ENCODE measurements around the gene TMEM131. TPM values are rescaled to one million over a fixed set of nuclear protein-coding genes. Genes with fewer than 3 reads are reported as not detected.
A peak's percentile ranks its signal among the peaks of the same experiment; 100 is the strongest.

The TMEM131 gene
- total RNA-seq, 1 donor = 43.6 TPM

- TF ChIP-seq CTCF (IDR thresholded peaks at IDR 0.05; ENCODE audit: insufficient read depth, low read depth, low read length) = no peak
- H3K4me3 ChIP-seq (ENCODE audit: low read depth, low read length) = no peak overlapping the region
- DNase-seq (ENCODE audit: low read depth) = peak; percentile 71
Measured at GRCh38 chr2:97935719-97936161, 60.0 kb downstream of the TMEM131 start.

- no peak overlapping the region for H3K4me3 ChIP-seq (ENCODE audit: low read depth, low read length)
- no peak for TF ChIP-seq CTCF (IDR thresholded peaks at IDR 0.05; ENCODE audit: insufficient read depth, low read depth, low read length)
- DNase-seq (ENCODE audit: low read depth) = no peak
Measured at GRCh38 chr2:97932975-97933662, 62.6 kb downstream of the TMEM131 start.

- no peak for DNase-seq (ENCODE audit: low read depth)
- H3K4me3 ChIP-seq (ENCODE audit: low read depth, low read length) = no peak overlapping the region
- no peak for TF ChIP-seq CTCF (IDR thresholded peaks at IDR 0.05; ENCODE audit: insufficient read depth, low read depth, low read length)
Measured at GRCh38 chr2:97931858-97932225, 63.9 kb downstream of the TMEM131 start.

GRCh38 chr2:97931118-97931857, 64.5 kb downstream of the TMEM131 start:
- no peak for TF ChIP-seq CTCF (IDR thresholded peaks at IDR 0.05; ENCODE audit: insufficient read depth, low read depth, low read length)
- DNase-seq (ENCODE audit: low read depth) = peak; percentile 57

GRCh38 chr2:97928591-97928990, 67.2 kb downstream of the TMEM131 start:
- TF ChIP-seq CTCF (IDR thresholded peaks at IDR 0.05; ENCODE audit: insufficient read depth, low read depth, low read length) = no peak
- no peak for DNase-seq (ENCODE audit: low read depth)
- no peak overlapping the region for H3K4me3 ChIP-seq (ENCODE audit: low read depth, low read length)

More at GRCh38 chr2:97931118-97931857, 64.5 kb downstream of the TMEM131 start:
- H3K4me3 ChIP-seq (ENCODE audit: low read depth, low read length) = no peak overlapping the region

- no peak for TF ChIP-seq CTCF (IDR thresholded peaks at IDR 0.05; ENCODE audit: insufficient read depth, low read depth, low read length)
- H3K4me3 ChIP-seq (ENCODE audit: low read depth, low read length) = no peak overlapping the region
- peak; percentile 65 for DNase-seq (ENCODE audit: low read depth)
Measured at GRCh38 chr2:97926946-97927345, 68.8 kb downstream of the TMEM131 start.

Measured in fibroblast of villous mesenchyme (primary cell).